HG03045 (cell line): ENCODE measurements around the gene MAPKAPK2.

Experiments
- ATAC-seq: cut with Tn5 transposase; IDR thresholded peaks from one replicate; pipeline ENCODE4 v1.9.1; 2021; ENCODE audit warnings: mild to moderate bottlenecking, moderate library complexity; ENCODE audit not compliant: unreplicated experiment

MAPKAPK2 gene

GRCh38 chr1:206682111-206682510 lies 2.6 kb upstream of the MAPKAPK2 start:
- ATAC-seq, result no peak

GRCh38 chr1:206683313-206683712 lies 1.4 kb upstream of the MAPKAPK2 start:
- no peak for ATAC-seq

GRCh38 chr1:206684003-206684402 lies 702 bp upstream of the MAPKAPK2 start:
- ATAC-seq, result no peak

GRCh38 chr1:206685334-206685768 lies 646 bp downstream of the MAPKAPK2 start:
- ATAC-seq, result peak; percentile 39

GRCh38 chr1:206685769-206686477 lies 1.2 kb downstream of the MAPKAPK2 start:
- peak; percentile 19 for ATAC-seq

- ATAC-seq, result no peak
These were observed 2.0 kb downstream of the MAPKAPK2 start for GRCh38 chr1:206686478-206687249.

GRCh38 chr1:206687251-206687914 lies 2.7 kb downstream of the MAPKAPK2 start:
- ATAC-seq, result no peak

- no peak for ATAC-seq
These were observed 3.3 kb downstream of the MAPKAPK2 start for GRCh38 chr1:206687915-206688442.

GRCh38 chr1:206690516-206690915 lies 5.8 kb downstream of the MAPKAPK2 start:
- no peak for ATAC-seq

- ATAC-seq, result no peak
These were observed 6.9 kb downstream of the MAPKAPK2 start for GRCh38 chr1:206691604-206692003.

GRCh38 chr1:206693029-206693428 lies 8.3 kb downstream of the MAPKAPK2 start:
- ATAC-seq, result no peak

GRCh38 chr1:206693592-206693991 lies 8.9 kb downstream of the MAPKAPK2 start:
- no peak for ATAC-seq

- ATAC-seq, result no peak
These were observed 9.7 kb downstream of the MAPKAPK2 start for GRCh38 chr1:206694171-206695124.

GRCh38 chr1:206695733-206696132 lies 11.0 kb downstream of the MAPKAPK2 start:
- ATAC-seq, result no peak

- ATAC-seq, result no peak
These were observed 12.3 kb downstream of the MAPKAPK2 start for GRCh38 chr1:206696812-206697585.

GRCh38 chr1:206698011-206698410 lies 13.3 kb downstream of the MAPKAPK2 start:
- ATAC-seq, result no peak

GRCh38 chr1:206699000-206699586 lies 14.4 kb downstream of the MAPKAPK2 start:
- ATAC-seq, result no peak

GRCh38 chr1:206699626-206700025 lies 14.9 kb downstream of the MAPKAPK2 start:
- ATAC-seq, result no peak

- no peak for ATAC-seq
These were observed 15.8 kb downstream of the MAPKAPK2 start for GRCh38 chr1:206700445-206701036.
